GM12891 (cell line): ENCODE data around the gene STEAP1B.

Experiments used
- PAX5 ChIP-seq: IDR thresholded peaks from 2 replicates; pipeline ENCODE4 v1.6.1; 2011; ENCODE audit warnings: low read length, moderate library complexity, mild to moderate bottlenecking; ENCODE audit not compliant: insufficient read depth, severe bottlenecking
- POLR2A ChIP-seq: IDR thresholded peaks from 2 replicates; pipeline ENCODE4 v1.6.1; 2011; ENCODE audit warnings: low read depth, low read length, control low read depth
- POLR2AphosphoS5 ChIP-seq: IDR thresholded peaks from 2 replicates; pipeline ENCODE4 v1.6.1; 2011; ENCODE audit warnings: low read depth, low read length, control low read depth
- POU2F2 ChIP-seq: IDR thresholded peaks from 2 replicates; pipeline ENCODE4 v1.6.1; 2011; ENCODE audit warnings: low read depth, mild to moderate bottlenecking, control low read depth, low read length, moderate library complexity
- SPI1 ChIP-seq: IDR thresholded peaks from 2 replicates; pipeline ENCODE4 v1.6.1; 2011; ENCODE audit warnings: low read depth, low read length, control low read depth
- TAF1 ChIP-seq: IDR thresholded peaks from 2 replicates; pipeline ENCODE4 v1.6.1; 2011; ENCODE audit warnings: low read depth, low read length, control low read depth

- TF ChIP-seq POLR2A (no peak), TAF1 (no peak), POLR2AphosphoS5 (no peak), PAX5 (no peak), POU2F2 (no peak), SPI1 (peak; percentile 20; the same call in 1 of the 2 replicates)
Observed at GRCh38 chr7:22394739-22395138, 105.2 kb downstream of the STEAP1B start.
